ENCODE data around the gene SORCS2.

SORCS2 gene

GRCh38 chr4:7172946-7173345, 19.4 kb upstream of the SORCS2 start:
- Histone ChIP-seq H3K79me1 (ENCODE audit: low read length) (no peaks in the 10 kb centered on the region), H3K4me1 (ENCODE audit: control insufficient read depth in 1 of 2, insufficient read depth in 2 of 2, low read length in 2 of 2) (peaks cover 0 to 4% of the 10 kb centered on the region in 2 experiments), H3K27ac (ENCODE audit: low read depth, low read length) (no peak overlapping the region), H3K4me2 (ENCODE audit: low read length) (no peak overlapping the region), H2BK5ac (ENCODE audit: low read depth, low read length, poor library complexity) (no peak overlapping the region), H3K18ac (ENCODE audit: low read length) (no peak overlapping the region), H3K36me3 (ENCODE audit: control insufficient read depth in 1 of 2, insufficient read depth in 2 of 2, low read length in 2 of 2) (no peaks in the 10 kb centered on the region), H3K23ac (ENCODE audit: low read length) (peak overlapping the region; percentile 71), H4K8ac (ENCODE audit: low read depth, low read length) (no peak overlapping the region), H3K79me2 (ENCODE audit: control insufficient read depth, insufficient read depth, low read length, poor library complexity) (no peaks in the 10 kb centered on the region), H2AK5ac (ENCODE audit: low read length) (no peak overlapping the region), H2BK120ac (ENCODE audit: insufficient read depth, low read length, poor library complexity) (no peak overlapping the region), H2BK12ac (ENCODE audit: low read length) (no peak overlapping the region), H3K4ac (ENCODE audit: low read depth, low read length) (no peak overlapping the region), H3K9me3 (ENCODE audit: insufficient read depth, low read depth, low read length) (peaks cover 5% of the 10 kb centered on the region), H4K91ac (ENCODE audit: low read depth, low read length) (no peak overlapping the region), H3K9ac (ENCODE audit: low read length) (no peak overlapping the region), H3K14ac (ENCODE audit: low read length) (no peak overlapping the region), H3K27me3 (ENCODE audit: insufficient read depth, low read length) (no peaks in the 10 kb centered on the region), H4K12ac (ENCODE audit: low read depth, low read length) (no peak overlapping the region), H3K4me3 (ENCODE audit: low read depth, low read length) (peak overlapping the region; percentile 37), H2AFZ (ENCODE audit: insufficient read depth, low read length, poor library complexity) (no peak overlapping the region)
- DNase-seq: no peak
- no CpG with 5 or more reads among the region's 13 CpGs for whole genome bisulfite sequencing (ENCODE audit: extremely low coverage, insufficient coverage, insufficient read length)

GRCh38 chr4:7173841-7174449, 18.4 kb upstream of the SORCS2 start:
- no peak overlapping the region for H3K27ac ChIP-seq (ENCODE audit: low read depth, low read length)
- no peak overlapping the region for H2AK5ac ChIP-seq (ENCODE audit: low read length)
- no peak for DNase-seq
- H4K91ac ChIP-seq (ENCODE audit: low read depth, low read length): no peak overlapping the region
- H3K79me2 ChIP-seq (ENCODE audit: control insufficient read depth, insufficient read depth, low read length, poor library complexity): no peaks in the 10 kb centered on the region
- H3K9ac ChIP-seq (ENCODE audit: low read length): no peak overlapping the region
- H4K8ac ChIP-seq (ENCODE audit: low read depth, low read length): no peak overlapping the region
- H3K4me1 ChIP-seq (ENCODE audit: control insufficient read depth in 1 of 2, insufficient read depth in 2 of 2, low read length in 2 of 2): peaks cover 0 to 4% of the 10 kb centered on the region in 2 experiments
- H3K4me3 ChIP-seq (ENCODE audit: low read depth, low read length): no peak overlapping the region
- H3K18ac ChIP-seq (ENCODE audit: low read length): no peak overlapping the region
- no peak overlapping the region for H3K14ac ChIP-seq (ENCODE audit: low read length)
- peaks cover 5% of the 10 kb centered on the region for H3K9me3 ChIP-seq (ENCODE audit: insufficient read depth, low read depth, low read length)
- H2AFZ ChIP-seq (ENCODE audit: insufficient read depth, low read length, poor library complexity): no peak overlapping the region
- no peaks in the 10 kb centered on the region for H3K79me1 ChIP-seq (ENCODE audit: low read length)
- no peak overlapping the region for H3K23ac ChIP-seq (ENCODE audit: low read length)
- H2BK120ac ChIP-seq (ENCODE audit: insufficient read depth, low read length, poor library complexity): no peak overlapping the region
- H2BK12ac ChIP-seq (ENCODE audit: low read length): no peak overlapping the region
- H3K27me3 ChIP-seq (ENCODE audit: insufficient read depth, low read length): no peaks in the 10 kb centered on the region
- no peak overlapping the region for H3K4ac ChIP-seq (ENCODE audit: low read depth, low read length)
- no peak overlapping the region for H2BK5ac ChIP-seq (ENCODE audit: low read depth, low read length, poor library complexity)
- WGBS (ENCODE audit: extremely low coverage, insufficient coverage, insufficient read length): no CpG with 5 or more reads among the region's 9 CpGs
- no peak overlapping the region for H3K4me2 ChIP-seq (ENCODE audit: low read length)
- no peaks in the 10 kb centered on the region for H3K36me3 ChIP-seq (ENCODE audit: control insufficient read depth in 1 of 2, insufficient read depth in 2 of 2, low read length in 2 of 2)
- H4K12ac ChIP-seq (ENCODE audit: low read depth, low read length): no peak overlapping the region

GRCh38 chr4:7179158-7179557, 13.2 kb upstream of the SORCS2 start:
- Histone ChIP-seq H3K4me2 (ENCODE audit: low read length) (no peak overlapping the region), H3K4me3 (ENCODE audit: low read depth, low read length) (no peak overlapping the region), H3K79me2 (ENCODE audit: control insufficient read depth, insufficient read depth, low read length, poor library complexity) (no peaks in the 10 kb centered on the region), H3K23ac (ENCODE audit: low read length) (no peak overlapping the region), H2BK120ac (ENCODE audit: insufficient read depth, low read length, poor library complexity) (no peak overlapping the region), H4K8ac (ENCODE audit: low read depth, low read length) (no peak overlapping the region), H3K14ac (ENCODE audit: low read length) (no peak overlapping the region), H3K4me1 (ENCODE audit: control insufficient read depth in 1 of 2, insufficient read depth in 2 of 2, low read length in 2 of 2) (no peaks in the 10 kb centered on the region), H3K27me3 (ENCODE audit: insufficient read depth, low read length) (no peaks in the 10 kb centered on the region), H2BK12ac (ENCODE audit: low read length) (no peak overlapping the region), H3K79me1 (ENCODE audit: low read length) (no peaks in the 10 kb centered on the region), H4K12ac (ENCODE audit: low read depth, low read length) (no peak overlapping the region), H3K4ac (ENCODE audit: low read depth, low read length) (no peak overlapping the region), H3K9me3 (ENCODE audit: insufficient read depth, low read depth, low read length) (peaks cover under 1% of the 10 kb centered on the region), H2AFZ (ENCODE audit: insufficient read depth, low read length, poor library complexity) (no peak overlapping the region), H3K9ac (ENCODE audit: low read length) (no peak overlapping the region), H4K91ac (ENCODE audit: low read depth, low read length) (no peak overlapping the region), H2AK5ac (ENCODE audit: low read length) (no peak overlapping the region), H3K36me3 (ENCODE audit: control insufficient read depth in 1 of 2, insufficient read depth in 2 of 2, low read length in 2 of 2) (no peaks in the 10 kb centered on the region), H2BK5ac (ENCODE audit: low read depth, low read length, poor library complexity) (no peak overlapping the region), H3K27ac (ENCODE audit: low read depth, low read length) (no peak overlapping the region), H3K18ac (ENCODE audit: low read length) (no peak overlapping the region)
- no CpG with 5 or more reads among the region's 1 CpG for WGBS (ENCODE audit: extremely low coverage, insufficient coverage, insufficient read length)
- DNase-seq: no peak

- no peak overlapping the region for H4K91ac ChIP-seq (ENCODE audit: low read depth, low read length)
- H3K4me1 ChIP-seq (ENCODE audit: control insufficient read depth in 1 of 2, insufficient read depth in 2 of 2, low read length in 2 of 2): no peaks in the 10 kb centered on the region
- H3K9me3 ChIP-seq (ENCODE audit: insufficient read depth, low read depth, low read length): peaks cover 1% of the 10 kb centered on the region
- H3K18ac ChIP-seq (ENCODE audit: low read length): no peak overlapping the region
- no peak for DNase-seq
- H2BK12ac ChIP-seq (ENCODE audit: low read length): no peak overlapping the region
- no peak overlapping the region for H3K4me3 ChIP-seq (ENCODE audit: low read depth, low read length)
- H3K14ac ChIP-seq (ENCODE audit: low read length): no peak overlapping the region
- no peak overlapping the region for H2BK5ac ChIP-seq (ENCODE audit: low read depth, low read length, poor library complexity)
- H3K27me3 ChIP-seq (ENCODE audit: insufficient read depth, low read length): no peaks in the 10 kb centered on the region
- H3K4me2 ChIP-seq (ENCODE audit: low read length): no peak overlapping the region
- WGBS (ENCODE audit: extremely low coverage, insufficient coverage, insufficient read length): no CpG with 5 or more reads among the region's 4 CpGs
- H2BK120ac ChIP-seq (ENCODE audit: insufficient read depth, low read length, poor library complexity): no peak overlapping the region
- no peak overlapping the region for H3K9ac ChIP-seq (ENCODE audit: low read length)
- H3K79me2 ChIP-seq (ENCODE audit: control insufficient read depth, insufficient read depth, low read length, poor library complexity): no peaks in the 10 kb centered on the region
- H4K12ac ChIP-seq (ENCODE audit: low read depth, low read length): no peak overlapping the region
- no peak overlapping the region for H3K23ac ChIP-seq (ENCODE audit: low read length)
- H3K79me1 ChIP-seq (ENCODE audit: low read length): no peaks in the 10 kb centered on the region
- H3K4ac ChIP-seq (ENCODE audit: low read depth, low read length): no peak overlapping the region
- H3K27ac ChIP-seq (ENCODE audit: low read depth, low read length): no peak overlapping the region
- H3K36me3 ChIP-seq (ENCODE audit: control insufficient read depth in 1 of 2, insufficient read depth in 2 of 2, low read length in 2 of 2): no peaks in the 10 kb centered on the region
- H2AK5ac ChIP-seq (ENCODE audit: low read length): no peak overlapping the region
- no peak overlapping the region for H4K8ac ChIP-seq (ENCODE audit: low read depth, low read length)
- no peak overlapping the region for H2AFZ ChIP-seq (ENCODE audit: insufficient read depth, low read length, poor library complexity)
These were observed 11.4 kb upstream of the SORCS2 start for GRCh38 chr4:7180938-7181337.

Data from trophoblast cell (in vitro differentiated cells and primary cell).